G401 (cell line): ENCODE data around the gene ATF7. TPM values are rescaled to one million over a fixed set of nuclear protein-coding genes. Genes with fewer than 3 reads are reported as not detected.
"Not testable (repeated sequence)": the region's sequence is repeated elsewhere in the genome, so short reads cannot be mapped to it uniquely, and the experiment has no call there.

Source experiments
- DNase-seq: peaks from one replicate; pipeline ENCODE4 v3.0.0-alpha.2; 2015; ENCODE audit warnings: low spot score
- in situ Hi-C: cut with HindIII; loops from 2 replicates; pipeline ENCODE4 v1.10.0; 2016; ENCODE audit warnings: low sequenced_read_pairs, mixed read lengths
- total RNA-seq: library from RNA; depleted of rRNA; stranded (reverse); fragments of >200 nt; shearing (Covaris generic); gene quantifications from 2 replicates; pipeline ENCODE4 v1.2.3, GENCODE V29; 2014; rRNA removed

ATF7 gene
- total RNA-seq = 11.6 and 12.4 TPM in 2 replicates

DNA sequence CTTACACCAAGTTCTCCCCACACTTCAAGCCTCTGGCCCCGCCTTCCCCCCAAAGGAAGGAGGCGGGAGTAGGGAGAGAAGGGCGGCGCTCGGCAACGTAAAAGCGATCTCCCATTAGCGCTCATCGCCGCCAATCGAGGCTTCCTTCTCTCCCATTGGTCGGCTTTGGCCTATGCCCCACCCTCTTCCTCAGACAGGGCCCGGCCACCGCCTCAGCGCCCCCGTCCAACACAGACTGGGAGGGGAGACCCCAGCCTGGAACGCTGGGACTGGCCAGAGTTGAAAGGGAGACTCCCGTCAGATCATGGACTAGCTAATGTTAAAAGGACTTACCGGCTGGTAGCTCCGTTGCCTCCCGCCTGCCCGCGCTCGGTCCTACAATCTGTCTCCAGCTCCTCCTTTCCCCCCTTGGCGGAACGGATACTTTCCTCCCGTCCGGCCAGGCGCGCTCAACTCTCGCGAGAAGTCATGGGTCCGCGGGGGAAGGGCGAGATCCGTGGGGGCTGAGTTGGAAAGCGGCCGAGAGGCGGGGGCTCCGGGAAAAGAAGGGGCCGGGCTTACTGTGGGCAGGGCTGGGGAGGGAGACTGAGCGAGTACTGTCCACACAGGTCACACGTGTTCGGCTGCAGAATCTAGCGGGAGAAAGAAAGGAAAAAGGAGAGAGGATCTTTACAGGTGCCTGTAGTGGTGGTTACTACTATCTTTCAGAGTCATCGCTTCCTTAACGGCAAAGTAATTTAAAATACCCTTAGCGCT is at the start of gene ATF7:
Gene ATF7 (minus strand): TSS at position 437 of the 756 bp plus-strand sequence. CDS start 25,382 bp downstream, outside the sequence.
- in situ Hi-C loops = loop anchor here (10.0 kb wide), 1 partner anchor 49 kb away; the partner anchor contains the start of gene ATP5MC2
- peak; percentile 99 for DNase-seq

DNA sequence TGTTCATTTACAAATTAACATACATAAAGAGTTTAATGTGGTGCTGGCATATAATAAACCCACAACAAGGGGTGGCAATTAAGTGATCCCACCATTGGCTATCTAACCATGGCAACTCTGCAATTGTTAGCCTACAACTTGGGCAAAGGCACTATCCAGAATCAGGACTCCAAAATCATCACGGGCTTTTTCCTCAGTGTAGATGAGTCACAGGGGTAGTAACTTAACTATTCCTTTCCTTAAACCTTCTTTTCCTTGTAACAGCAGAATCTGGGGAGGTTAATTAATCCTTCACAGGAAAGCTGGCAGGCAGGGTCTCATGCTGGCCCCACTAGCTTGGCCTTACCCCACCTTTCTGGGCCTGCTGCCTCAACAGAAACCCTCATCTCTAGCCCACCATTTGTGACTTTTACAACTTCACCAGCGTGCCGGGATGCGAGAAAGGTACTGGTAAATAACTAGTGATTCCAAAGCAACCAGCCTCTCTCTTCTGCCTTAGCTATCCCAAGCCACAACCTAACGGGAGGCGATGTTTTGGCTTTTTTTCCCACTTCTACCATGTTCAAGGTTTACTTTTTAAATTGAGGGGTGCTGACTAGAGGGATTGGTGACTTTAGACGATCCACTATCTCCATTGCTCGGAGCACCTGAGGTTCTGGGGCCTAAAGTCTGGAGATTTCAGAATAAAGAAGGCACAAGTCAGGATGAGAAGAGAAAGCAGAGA is 49.0 kb upstream of the ATF7 start:
- no peak for DNase-seq

DNA sequence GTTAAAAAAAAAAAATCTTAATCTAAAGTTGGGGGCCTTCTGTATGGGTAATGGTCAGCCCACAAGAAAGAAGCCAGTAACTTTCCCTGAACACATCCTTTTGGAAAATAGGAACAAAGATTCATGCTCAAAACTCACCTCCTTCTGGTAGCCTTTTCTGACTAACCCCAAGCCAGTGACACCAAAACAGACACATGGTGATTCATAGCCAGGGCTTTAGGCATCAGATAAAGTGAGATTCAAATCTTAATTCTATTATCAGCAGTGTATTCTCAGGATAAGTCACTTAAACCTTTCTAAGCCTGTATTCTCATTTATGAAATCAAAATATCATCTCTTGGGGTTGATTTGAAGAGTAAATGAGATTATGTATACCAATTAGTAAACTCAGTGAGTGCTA is 44.8 kb upstream of the ATF7 start:
- in situ Hi-C loops = loop anchor here (10.0 kb wide), 1 partner anchor 46 kb away; the partner anchor contains the start of gene ATF7
- DNase-seq = no peak

More for the DNA sequence above, 49.0 kb upstream of the ATF7 start:
- in situ Hi-C loops = loop anchor here (10.0 kb wide), 1 partner anchor 50 kb away; the partner anchor contains the start of gene ATF7

DNA sequence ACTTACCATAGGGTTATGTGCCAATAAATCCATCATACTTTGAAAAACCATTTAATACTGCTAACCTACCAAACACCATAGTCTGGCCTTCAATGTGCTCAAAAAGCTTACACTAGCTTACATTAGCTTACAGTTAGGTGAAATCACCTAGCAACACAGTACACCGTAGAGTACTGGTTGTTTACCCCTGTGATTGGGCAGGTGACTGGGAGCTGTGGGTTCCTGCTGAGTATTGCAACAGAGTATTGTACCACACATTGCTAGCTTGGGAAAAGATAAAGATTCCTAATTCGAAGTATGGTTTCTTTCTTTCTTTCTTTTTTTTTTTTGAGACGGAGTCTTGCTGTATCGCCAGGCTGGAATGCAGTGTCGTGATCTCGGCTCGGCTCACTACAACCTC is 44.1 kb upstream of the ATF7 start:
- DNase-seq = no peak
- in situ Hi-C loops = loop anchor here (10.0 kb wide), 1 partner anchor 46 kb away; the partner anchor contains the start of gene ATF7

DNA sequence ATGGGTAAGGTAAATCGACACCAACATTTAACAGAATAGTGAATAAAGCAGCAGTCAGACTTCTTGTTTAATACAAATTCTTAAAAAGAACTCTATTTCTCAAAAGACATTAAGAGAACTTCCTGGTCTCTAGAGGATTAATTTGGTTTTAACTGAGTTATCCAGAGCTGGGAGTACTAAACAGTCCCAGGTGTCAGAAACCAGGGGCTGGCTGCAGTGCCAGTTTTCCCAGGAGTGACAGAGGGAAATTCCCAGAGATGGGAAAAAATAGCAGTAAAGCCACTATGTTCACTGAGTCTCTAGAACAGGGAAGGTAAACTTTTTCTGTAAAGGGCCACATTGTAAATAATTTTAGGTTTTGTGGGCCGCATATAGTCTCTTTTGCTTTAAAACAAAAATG is 40.9 kb upstream of the ATF7 start:
- in situ Hi-C loops = no loop called here

DNA sequence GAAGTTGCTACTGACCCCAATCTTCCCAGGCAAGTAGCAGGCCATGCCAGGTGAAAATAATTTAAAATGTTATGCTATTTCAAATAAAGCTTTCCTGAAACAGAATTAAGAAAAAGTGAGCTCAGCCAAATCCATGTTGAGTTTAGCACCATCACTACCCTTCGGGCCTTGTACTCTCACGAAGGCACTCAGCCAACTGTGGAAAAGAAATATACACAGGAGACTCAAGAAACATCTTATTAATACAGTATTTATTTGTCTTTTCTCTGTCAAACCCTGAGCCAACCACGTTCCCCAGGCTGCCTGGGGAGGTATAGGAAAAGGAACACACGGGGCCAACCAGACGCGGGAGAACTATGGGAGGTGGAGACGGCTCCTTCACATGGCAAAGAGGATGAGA is 38.8 kb upstream of the ATF7 start:
- no peak for DNase-seq
- in situ Hi-C loops = no loop called here

More for the DNA sequence above, 40.9 kb upstream of the ATF7 start:
- no peak for DNase-seq

DNA sequence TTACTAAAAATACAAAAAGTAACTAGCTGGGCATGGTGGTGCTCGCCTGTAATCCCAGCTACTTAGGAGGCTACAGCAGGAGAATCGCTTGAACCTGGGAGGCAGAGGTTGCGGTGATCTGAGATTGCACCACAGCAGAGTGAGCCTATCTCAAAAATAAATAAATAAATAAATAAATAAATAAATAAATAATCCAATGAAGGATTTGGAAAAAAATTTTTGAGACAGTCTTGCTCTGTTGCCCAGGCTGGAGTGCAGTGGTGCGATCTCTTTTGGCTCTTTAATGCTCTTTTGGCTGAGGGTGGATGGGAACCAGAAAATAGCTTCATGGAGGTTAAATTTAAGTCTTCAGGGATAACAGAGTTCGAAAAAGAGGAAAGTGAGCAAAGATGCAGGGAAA is 38.0 kb upstream of the ATF7 start:
- in situ Hi-C loops = no loop called here
- DNase-seq = no peak

DNA sequence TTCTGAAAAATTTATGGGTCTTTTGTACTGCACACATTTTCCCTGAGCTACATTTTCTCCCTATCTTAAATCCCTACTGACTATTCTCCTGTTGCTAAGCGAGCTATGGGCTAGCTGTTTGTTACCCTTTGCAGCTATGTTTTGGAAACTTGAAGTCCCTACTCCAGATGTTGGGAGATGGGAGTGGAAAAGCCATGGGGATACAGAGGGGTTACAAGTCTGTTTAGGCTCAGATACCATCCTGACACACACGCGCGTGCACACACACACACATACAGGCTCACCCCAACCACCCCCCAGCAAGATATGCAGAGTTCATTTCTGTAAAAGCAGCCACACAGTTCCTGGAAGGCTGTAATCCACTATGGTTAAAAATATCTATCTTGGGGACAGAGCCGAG is 33.9 kb upstream of the ATF7 start:
- DNase-seq = no peak
- in situ Hi-C loops = no loop called here

DNA sequence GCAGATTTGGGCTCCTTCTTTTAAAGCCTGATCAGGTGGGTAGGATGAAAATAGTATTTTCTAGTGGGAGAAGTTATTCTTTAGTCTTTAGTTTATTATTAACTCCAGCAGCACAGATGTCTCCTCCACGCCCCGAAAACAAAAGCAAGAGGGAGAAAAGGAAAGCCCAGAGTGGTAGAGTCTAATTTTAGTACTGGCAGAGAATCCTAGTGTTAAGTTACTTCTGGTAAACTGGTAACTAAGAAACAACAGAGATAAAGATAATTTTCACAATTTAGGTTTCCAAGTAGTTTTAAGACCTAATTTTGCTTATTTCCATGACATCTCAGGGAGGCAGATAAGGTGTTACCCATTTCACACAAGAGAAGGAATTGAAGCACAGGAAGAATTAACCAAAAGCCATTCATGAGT is 33.4 kb upstream of the ATF7 start:
- in situ Hi-C loops = no loop called here
- no peak for DNase-seq

DNA sequence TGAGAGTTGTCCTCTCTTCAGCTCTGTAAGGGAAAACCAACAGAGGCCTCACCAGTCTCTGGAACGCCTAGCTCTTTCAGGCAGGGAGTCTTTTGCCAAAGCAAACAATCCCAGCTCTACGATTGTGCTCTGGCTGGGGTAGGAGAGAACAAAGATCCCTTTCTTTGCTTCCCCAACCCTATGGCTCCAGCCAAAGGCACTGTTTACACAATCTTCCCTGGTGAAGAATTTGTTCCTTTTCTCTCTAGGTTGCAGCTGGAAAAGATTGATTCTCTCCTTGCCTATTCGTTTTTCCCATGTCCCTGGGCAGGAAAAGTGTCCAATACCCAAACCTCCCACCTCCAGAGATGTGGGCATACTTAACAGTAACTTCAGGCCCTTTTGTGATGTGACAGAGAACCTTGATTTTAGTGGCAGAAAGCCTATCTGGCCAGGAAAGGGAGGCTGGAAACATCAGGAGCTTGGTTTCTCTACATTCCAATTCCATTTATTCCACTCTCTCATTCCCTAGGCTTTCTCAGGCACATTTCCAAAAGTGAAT is 32.9 kb upstream of the ATF7 start:
- in situ Hi-C loops = no loop called here
- peak; percentile 45 for DNase-seq

DNA sequence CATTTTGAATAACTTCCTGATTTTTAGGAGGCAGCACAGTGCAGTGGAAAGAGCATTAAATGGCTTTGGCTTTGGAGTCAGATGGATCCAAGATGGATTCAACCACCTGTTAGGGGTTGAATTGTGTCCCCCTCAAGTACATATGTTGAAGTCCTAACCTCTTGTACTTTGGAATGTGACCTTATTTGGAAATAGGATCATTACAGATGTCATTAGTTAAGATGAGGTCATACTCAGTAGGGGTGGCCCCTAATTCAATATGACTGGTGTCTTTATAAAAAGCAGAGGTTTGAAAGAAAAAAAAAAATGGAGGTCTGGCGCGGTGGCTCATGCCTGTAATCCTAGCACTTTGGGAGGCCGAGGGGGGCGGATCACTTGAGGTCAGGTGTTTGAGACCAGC is 30.9 kb upstream of the ATF7 start:
- DNase-seq = no peak
- in situ Hi-C loops = no loop called here

DNA sequence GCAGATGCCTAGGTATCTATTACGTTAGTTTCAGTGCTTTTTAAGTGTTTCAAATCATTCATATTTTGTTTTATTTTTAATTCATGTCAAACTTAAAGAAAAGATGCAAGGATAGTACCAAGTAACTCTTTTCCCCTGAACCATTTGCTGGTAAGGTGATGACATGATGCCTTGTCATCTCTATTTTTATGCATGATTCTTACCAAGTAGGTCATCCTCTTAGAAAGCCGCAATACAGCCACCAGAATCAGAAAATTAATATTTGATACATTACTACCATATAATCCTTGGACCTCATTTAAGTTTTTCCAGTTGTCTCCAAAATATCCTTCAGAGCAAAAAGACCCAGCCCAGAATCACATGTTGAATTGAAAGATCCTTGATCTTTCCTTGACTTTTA is 27.4 kb upstream of the ATF7 start:
- DNase-seq = no peak
- in situ Hi-C loops = no loop called here

DNA sequence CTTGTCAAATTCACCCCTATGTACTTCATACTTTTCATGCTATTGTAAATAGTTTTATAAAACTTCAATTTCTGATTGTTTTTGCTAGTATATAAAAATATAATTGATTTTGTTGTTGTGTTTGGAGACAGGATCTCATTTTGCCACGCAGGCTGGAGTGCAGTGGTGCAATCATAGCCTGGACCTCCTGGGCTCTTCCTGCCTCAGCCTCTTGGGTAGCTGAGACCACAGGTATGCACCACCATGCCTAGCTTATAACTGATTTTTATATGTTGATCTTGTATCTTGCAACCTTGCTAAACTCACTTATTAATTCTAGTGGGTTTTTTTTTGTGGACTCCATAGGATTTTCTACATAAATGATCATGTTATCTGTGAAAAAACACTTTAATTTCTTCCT is 26.2 kb upstream of the ATF7 start:
- in situ Hi-C loops = no loop called here
- no peak for DNase-seq

DNA sequence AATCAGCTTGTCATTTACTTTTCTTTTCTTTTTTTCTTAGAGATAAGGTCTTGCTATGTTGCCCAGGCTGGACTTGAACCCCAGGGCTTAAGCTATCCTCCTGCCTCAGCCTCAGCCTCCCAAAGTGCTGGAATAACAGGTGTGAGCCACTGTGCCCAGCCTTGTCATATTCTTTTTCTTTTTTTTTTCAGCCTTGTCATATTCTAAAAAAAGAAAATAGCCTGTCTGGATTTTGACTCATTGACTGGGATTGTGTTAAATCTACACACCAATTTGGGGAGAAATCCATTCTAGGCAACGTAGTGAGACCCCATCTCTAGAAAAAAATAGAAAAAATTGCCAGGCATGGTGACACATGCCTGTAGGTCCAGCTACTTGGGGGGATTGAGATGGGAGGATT is 25.6 kb upstream of the ATF7 start:
- no peak for DNase-seq
- in situ Hi-C loops = no loop called here

DNA sequence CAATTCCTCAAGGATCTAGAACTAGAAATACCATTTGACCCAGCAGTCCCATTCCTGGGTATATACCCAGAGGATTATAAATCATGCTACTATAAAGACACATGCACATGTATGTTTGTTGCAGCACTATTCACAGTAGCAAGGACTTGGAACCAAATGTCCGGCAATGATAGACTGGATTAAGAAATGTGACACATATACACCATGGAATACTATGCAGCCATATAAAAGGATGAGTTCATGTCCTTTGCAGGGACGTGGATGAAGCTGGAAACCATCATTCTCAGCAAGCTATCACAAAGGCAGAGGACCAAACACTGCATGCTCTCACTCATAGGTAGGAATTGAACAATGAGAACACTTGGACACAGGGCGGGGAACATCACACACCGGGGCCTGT is 20.1 kb upstream of the ATF7 start:
- DNase-seq, in situ Hi-C loops: not testable (repeated sequence)

DNA sequence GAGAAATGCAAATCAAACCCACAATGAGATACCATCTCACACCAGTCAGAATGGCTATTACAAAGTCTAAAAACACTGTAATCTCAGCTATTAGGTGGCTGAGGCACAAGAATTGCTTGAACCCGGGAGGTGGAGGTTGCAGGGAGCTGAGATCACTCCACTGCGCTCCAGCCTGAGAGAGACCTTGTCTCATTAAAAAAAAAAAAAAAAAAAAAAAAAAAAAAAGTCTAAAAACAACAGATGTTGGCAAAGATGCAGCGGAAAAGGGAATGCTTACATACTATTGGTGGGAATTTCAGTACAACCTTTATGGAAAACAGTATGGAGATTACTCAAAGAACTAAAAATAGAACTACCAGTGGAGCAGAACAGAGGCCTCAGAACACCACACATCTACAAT is 19.0 kb upstream of the ATF7 start:
- DNase-seq = no peak
- in situ Hi-C loops = no loop called here

DNA sequence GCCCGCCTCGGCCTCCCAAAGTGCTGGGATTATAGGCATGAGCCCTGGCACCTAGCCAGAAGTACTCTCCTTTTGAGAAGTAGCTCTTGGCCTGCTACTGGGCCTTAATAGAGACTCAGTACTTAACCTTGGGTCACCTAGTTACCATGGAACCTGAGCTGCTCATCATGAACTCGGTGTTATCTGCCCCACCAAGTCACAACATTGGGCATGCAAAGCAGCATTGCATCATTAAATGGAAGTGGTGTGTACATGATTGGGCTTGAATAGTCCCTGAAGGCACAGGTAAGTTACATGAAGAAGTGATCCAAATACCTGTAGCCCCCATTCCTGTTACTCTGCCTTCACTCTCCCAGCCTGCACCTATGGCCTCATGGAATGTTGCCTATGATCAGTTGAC is 18.0 kb upstream of the ATF7 start:
- DNase-seq = no peak
- in situ Hi-C loops = no loop called here

DNA sequence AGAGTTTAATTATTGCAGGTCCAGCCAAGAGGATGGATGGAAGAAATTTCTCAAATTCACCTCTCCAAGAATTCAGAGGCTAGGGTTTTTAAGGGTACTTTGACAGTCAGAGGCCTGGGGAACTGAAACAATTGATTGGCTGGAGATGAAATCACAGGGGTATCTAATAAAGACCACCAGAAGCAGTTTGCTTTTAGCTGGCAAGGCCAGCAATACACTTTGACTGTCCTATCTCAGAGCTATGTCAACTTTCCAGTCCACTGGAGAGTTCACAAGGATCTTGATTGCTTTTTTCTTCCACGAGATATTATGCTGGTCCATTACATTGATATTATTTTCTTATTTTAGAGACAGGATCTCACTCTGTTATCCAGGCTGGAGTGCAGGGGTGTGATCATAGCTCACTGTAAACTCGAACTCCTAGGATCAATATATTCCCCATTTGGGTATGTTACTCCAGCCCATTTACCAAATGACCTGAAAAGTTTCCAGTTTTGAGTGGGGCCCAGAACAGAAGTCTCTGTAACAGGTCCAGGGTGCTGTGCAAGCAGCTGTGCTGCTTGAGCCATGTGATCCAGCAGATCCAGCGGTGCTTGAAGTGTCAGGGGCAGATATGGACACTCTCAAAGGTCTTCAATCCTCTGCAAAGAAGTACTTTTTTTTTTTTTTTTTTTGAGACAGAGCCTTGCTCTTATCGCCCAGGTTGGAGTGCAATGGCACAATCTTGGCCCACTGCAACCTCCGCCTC is 17.2 kb upstream of the ATF7 start:
- no peak for DNase-seq
- in situ Hi-C loops = no loop called here

DNA sequence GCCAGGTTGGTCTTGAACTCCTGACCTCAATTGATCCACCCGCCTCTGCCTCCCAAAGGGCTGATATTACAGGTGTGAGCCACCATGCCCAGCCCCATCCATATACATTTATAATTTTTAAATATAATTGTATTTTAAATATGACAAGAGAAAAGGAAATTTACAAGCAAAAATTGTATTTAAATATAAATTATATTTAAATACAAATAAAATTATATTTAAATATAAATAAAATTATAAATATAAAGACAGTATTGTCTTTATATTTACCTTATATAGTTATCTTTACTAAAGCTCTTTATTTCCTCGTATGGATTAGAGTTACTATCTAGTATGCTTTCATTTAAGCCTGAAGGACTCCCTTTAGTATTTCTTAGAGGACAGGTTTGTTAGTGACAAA is 11.9 kb upstream of the ATF7 start:
- in situ Hi-C loops = no loop called here
- no peak for DNase-seq
